NB4 (cell line): ENCODE data around the gene DSCAM.

Experiments used
- CTCF ChIP-seq: IDR thresholded peaks from one replicate; pipeline ENCODE4 v1.5.1; 2012; ENCODE audit warnings: low read depth, low read length
- POLR2A ChIP-seq: IDR thresholded peaks from 2 replicates; pipeline ENCODE4 v1.6.1; 2011; ENCODE audit warnings: mild to moderate bottlenecking; ENCODE audit not compliant: insufficient read length; ENCODE audit errors: extremely low read depth

DNA sequence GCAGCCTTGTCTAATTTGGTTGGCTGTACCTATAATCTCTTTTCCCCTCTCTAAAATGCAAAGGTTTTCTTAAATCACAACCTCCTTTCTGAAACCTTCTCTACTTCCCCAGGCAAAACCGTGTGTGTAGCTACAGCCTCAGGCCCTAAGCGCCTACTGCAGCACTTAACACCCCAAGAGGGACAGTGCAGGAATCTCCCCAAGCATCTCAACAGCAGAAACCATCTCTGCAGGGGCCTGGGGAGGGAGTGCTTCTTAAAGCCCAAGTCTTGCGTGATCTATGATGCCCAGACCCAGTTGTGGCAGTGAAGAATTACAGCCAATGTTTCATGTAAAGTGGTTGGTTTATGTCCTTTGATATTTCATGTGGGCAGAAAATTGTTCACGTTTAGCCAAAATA is 159.3 kb downstream of the DSCAM start:
- TF ChIP-seq CTCF (no peak), POLR2A (no peak)
